Endothelial cell of umbilical vein (primary cell): ENCODE measurements around the gene COL5A1.

ENCODE experiments used
- CTCF ChIP-seq, 2 donors: IDR thresholded peaks; 1 replicate in 1 of 2; 2 replicates in 1 of 2; pipeline ENCODE4 v1.5.1; 2011; ENCODE audit warnings: low read length in 2 of 2, mild to moderate bottlenecking in 2 of 2, moderate library complexity in 2 of 2, control low read depth in 1 of 2, inconsistent platforms in 1 of 2, low read depth in 1 of 2; ENCODE audit not compliant: insufficient read depth in 1 of 2; ENCODE audit errors: extremely low read depth in 1 of 2
- EZH2 ChIP-seq: IDR thresholded peaks from 2 replicates; pipeline ENCODE4 v1.6.1; 2012; ENCODE audit warnings: borderline replicate concordance, low read depth, mild to moderate bottlenecking, moderate library complexity, low read length, inconsistent platforms; ENCODE audit not compliant: severe bottlenecking
- POLR2A ChIP-seq: IDR thresholded peaks from 2 replicates; pipeline ENCODE4 v1.6.1; 2012; ENCODE audit warnings: low read depth, mild to moderate bottlenecking, control low read depth, low read length
- POLR2AphosphoS5 ChIP-seq: IDR thresholded peaks from 2 replicates; pipeline ENCODE4 v1.6.1; 2012; ENCODE audit warnings: low read depth, mild to moderate bottlenecking, control low read depth, low read length, moderate library complexity; ENCODE audit not compliant: insufficient read depth

DNA sequence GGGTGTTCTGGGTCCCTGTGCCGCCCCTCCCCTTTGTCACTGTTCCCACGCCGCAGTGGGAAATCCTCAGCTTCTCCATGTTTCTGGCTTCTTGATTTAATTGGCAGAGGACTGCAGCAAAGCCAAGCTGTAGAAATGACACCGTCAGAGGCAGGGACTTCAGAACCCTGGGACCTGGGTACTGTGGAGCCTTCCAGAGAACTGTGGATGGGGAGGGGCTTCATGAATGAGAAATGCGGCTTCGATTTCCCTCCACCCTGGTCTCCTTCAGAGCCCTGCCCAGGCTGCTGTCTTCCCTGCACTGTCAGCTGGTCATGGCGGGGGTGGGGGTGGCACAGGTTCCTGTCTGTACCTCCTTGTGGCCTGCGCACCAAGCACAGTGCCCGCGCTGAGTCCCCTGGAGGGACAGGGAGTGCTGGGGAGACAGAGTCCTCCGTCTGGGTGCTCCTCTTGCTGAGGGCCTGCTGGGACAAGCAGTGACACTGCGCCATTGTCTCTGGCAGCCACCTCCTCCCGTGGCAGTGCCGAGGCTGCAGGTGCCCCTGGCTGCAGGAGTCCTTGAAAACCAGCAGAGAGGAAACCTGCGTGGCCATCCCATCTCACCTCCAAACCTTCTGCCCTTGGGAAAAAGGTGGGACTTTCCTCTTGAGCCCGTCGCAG, 47.2 kb downstream of the COL5A1 start:
- TF ChIP-seq POLR2A (no peak), EZH2 (no peak), CTCF (IDR thresholded peaks at IDR 0.05; ENCODE audit: extremely low read depth in 1 of 2, insufficient read depth in 1 of 2, low read depth in 1 of 2, low read length in 2 of 2) (no peak), POLR2AphosphoS5 (no peak)
